ENCODE measurements around the gene TMEM106C. TPM values are rescaled to one million over a fixed set of nuclear protein-coding genes. Genes with fewer than 3 reads are reported as not detected.

The TMEM106C gene
- total and polyA plus RNA-seq, 2 of the 4 experiments (the other 2 are of a cell fraction): 72.1 to 74.6 TPM

DNA sequence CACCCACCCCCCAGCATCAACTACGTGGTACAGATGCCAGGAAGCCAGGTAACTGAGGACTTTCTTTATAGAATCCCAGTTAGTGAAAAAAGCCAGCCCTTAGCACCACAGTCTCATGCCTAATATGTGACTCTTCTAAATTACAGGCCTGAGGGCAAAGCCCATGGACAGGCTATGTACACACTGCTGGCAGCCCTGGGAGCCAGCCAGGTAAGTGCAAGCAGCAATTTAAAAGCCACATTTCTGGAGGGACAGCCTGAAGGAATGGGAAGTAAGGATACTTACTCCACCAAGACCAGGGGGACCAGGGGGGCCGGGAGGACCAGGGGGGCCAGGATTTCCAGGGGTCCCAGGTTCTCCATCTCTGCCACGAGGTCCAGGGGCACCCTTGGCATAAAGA lies 33.9 kb downstream of the TMEM106C start:
- BruUV-seq (replicated peaks): no TSS peak
- Histone ChIP-seq H3K9me1 (ENCODE audit: insufficient read depth, low read length) (no peaks in the 10 kb centered on the region), H3K27me3 (ENCODE audit: control insufficient read depth, insufficient read depth, low read length) (peaks cover 70% of the 10 kb centered on the region), H3K4me3 (ENCODE audit: insufficient read depth, low read depth, low read length) (no peak overlapping the region), H3K9ac (ENCODE audit: low read depth, low read length) (no peak overlapping the region), H3K9me3 (ENCODE audit: control insufficient read depth, insufficient read depth, low read length) (no peaks in the 10 kb centered on the region), H3K4ac (ENCODE audit: low read depth, low read length) (no peak overlapping the region), H2AFZ (replicated peaks; ENCODE audit: low read length, poor library complexity) (no peak overlapping the region), H2BK5ac (ENCODE audit: low read depth, low read length, poor library complexity, severe bottlenecking) (no peak overlapping the region), H3K36me3 (ENCODE audit: control insufficient read depth, insufficient read depth, low read length) (no peaks in the 10 kb centered on the region), H2BK20ac (ENCODE audit: low read depth, low read length) (no peak overlapping the region), H4K5ac (ENCODE audit: low read depth, low read length) (no peak overlapping the region), H2AK9ac (replicated peaks; ENCODE audit: low read depth, low read length, poor library complexity) (no peak overlapping the region), H3K14ac (replicated peaks; ENCODE audit: low read depth, low read length) (no peak overlapping the region), H4K20me1 (ENCODE audit: insufficient read depth, low read length) (0 out of 2 replicates have a peak, but pooled peaks cover 3% of the 10 kb centered on the region), H3K18ac (ENCODE audit: low read depth, low read length) (no peak overlapping the region), H3K27ac (ENCODE audit: insufficient read depth, low read length) (no peak overlapping the region), H4K91ac (ENCODE audit: insufficient read depth, low read depth, low read length) (no peak overlapping the region), H2AK5ac (ENCODE audit: low read depth, low read length) (no peak overlapping the region), H4K8ac (ENCODE audit: low read depth in 2 of 2, low read length in 2 of 2) (no peak overlapping the region), H3K56ac (ENCODE audit: extremely low read depth, insufficient read depth, low read length) (no peak overlapping the region), H3K79me1 (ENCODE audit: low read depth in 1 of 2, low read length in 2 of 2) (no peaks in the 10 kb centered on the region), H3K4me2 (ENCODE audit: low read depth, low read length) (no peak overlapping the region), H2BK15ac (ENCODE audit: low read depth, low read length) (no peak overlapping the region), H2BK120ac (ENCODE audit: low read depth, low read length) (no peak overlapping the region), H3K4me1 (ENCODE audit: control insufficient read depth, insufficient read depth, low read length) (peaks cover 2% of the 10 kb centered on the region; the same call in 1 of the 2 replicates), H3K23ac (ENCODE audit: low read depth, low read length) (no peak overlapping the region)
- in situ Hi-C loops (cut with MboI; ENCODE audit: low sequenced_read_pairs) (no loop called here), dilution Hi-C loops (cut with HindIII; ENCODE audit: low sequenced_read_pairs, unreplicated experiment) (no loop called here), intact Hi-C loops (cut with micrococcal nuclease) (no loop called here)
- ChIA-PET CTCF (no interaction called here), POLR2A (ENCODE audit: unreplicated experiment) (no interaction called here)
- WGBS, 2 experiments (ENCODE audit: extremely low coverage in 2 of 2, insufficient read length in 1 of 2): 20% methylated on average over 1 of the region's 3 CpGs; no CpG with 5 or more reads in 1 of the 2 experiments
- DNase-seq (no peak), ATAC-seq (ENCODE audit: low read depth) (no peak)
- TF ChIP-seq MAFK (IDR thresholded peaks at IDR 0.05; ENCODE audit: low read depth, low read length) (no peak), POLR2A (IDR thresholded peaks at IDR 0.05; ENCODE audit: low read depth, low read length) (no peak), FOS (IDR thresholded peaks at IDR 0.05; ENCODE audit: low read depth, low read length) (no peak), MXI1 (IDR thresholded peaks at IDR 0.05; ENCODE audit: borderline replicate concordance, low read depth, low read length) (no peak), BHLHE40 (IDR thresholded peaks at IDR 0.05; ENCODE audit: low read depth, low read length) (no peak), CEBPB (IDR thresholded peaks at IDR 0.05; ENCODE audit: low read depth, low read length) (no peak), SMC3 (IDR thresholded peaks at IDR 0.05; ENCODE audit: low read depth, low read length) (no peak), RFX5 (IDR thresholded peaks at IDR 0.05; ENCODE audit: low read depth, low read length) (no peak), CHD1 (IDR thresholded peaks at IDR 0.05; ENCODE audit: low read depth, low read length) (no peak), MAZ (IDR thresholded peaks at IDR 0.05; ENCODE audit: borderline replicate concordance, low read depth, low read length) (no peak), RAD21 (IDR thresholded peaks at IDR 0.05; ENCODE audit: low read length) (no peak)
- TF ChIP-seq, protein P1, sequence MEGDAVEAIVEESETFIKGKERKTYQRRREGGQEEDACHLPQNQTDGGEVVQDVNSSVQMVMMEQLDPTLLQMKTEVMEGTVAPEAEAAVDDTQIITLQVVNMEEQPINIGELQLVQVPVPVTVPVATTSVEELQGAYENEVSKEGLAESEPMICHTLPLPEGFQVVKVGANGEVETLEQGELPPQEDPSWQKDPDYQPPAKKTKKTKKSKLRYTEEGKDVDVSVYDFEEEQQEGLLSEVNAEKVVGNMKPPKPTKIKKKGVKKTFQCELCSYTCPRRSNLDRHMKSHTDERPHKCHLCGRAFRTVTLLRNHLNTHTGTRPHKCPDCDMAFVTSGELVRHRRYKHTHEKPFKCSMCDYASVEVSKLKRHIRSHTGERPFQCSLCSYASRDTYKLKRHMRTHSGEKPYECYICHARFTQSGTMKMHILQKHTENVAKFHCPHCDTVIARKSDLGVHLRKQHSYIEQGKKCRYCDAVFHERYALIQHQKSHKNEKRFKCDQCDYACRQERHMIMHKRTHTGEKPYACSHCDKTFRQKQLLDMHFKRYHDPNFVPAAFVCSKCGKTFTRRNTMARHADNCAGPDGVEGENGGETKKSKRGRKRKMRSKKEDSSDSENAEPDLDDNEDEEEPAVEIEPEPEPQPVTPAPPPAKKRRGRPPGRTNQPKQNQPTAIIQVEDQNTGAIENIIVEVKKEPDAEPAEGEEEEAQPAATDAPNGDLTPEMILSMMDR (conservative IDR thresholded peaks at IDR 0.05; ENCODE audit: low read depth, low read length): no peak
- TF ChIP-seq, protein P2, sequence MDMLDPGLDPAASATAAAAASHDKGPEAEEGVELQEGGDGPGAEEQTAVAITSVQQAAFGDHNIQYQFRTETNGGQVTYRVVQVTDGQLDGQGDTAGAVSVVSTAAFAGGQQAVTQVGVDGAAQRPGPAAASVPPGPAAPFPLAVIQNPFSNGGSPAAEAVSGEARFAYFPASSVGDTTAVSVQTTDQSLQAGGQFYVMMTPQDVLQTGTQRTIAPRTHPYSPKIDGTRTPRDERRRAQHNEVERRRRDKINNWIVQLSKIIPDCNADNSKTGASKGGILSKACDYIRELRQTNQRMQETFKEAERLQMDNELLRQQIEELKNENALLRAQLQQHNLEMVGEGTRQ (IDR thresholded peaks at IDR 0.05; ENCODE audit: low read depth, low read length): no peak
- TF ChIP-seq, protein P3, sequence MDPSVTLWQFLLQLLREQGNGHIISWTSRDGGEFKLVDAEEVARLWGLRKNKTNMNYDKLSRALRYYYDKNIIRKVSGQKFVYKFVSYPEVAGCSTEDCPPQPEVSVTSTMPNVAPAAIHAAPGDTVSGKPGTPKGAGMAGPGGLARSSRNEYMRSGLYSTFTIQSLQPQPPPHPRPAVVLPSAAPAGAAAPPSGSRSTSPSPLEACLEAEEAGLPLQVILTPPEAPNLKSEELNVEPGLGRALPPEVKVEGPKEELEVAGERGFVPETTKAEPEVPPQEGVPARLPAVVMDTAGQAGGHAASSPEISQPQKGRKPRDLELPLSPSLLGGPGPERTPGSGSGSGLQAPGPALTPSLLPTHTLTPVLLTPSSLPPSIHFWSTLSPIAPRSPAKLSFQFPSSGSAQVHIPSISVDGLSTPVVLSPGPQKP (IDR thresholded peaks at IDR 0.05; ENCODE audit: borderline replicate concordance, low read depth, low read length): no peak

Measured in IMR-90 (cell line).